Natural killer cell (primary cell): ENCODE results near the gene HSP90AA1. TPM values are rescaled to one million over a fixed set of nuclear protein-coding genes. Genes with fewer than 3 reads are reported as not detected.

Experiments used
- ATAC-seq, 3 donors: fragments of 150-1000 bp in 2 of 3; fragments of 200-7000 bp in 1 of 3; cut with Tn5 transposase; 1 replicate in 1 of 3; 2 replicates in 2 of 3; pipeline ENCODE4 v1.10.0; 2021; ENCODE audit warnings: mild to moderate bottlenecking in 2 of 3, moderate library complexity in 2 of 3
- DNase-seq, 2 donors: peaks; one replicate each; pipeline versions ENCODE4 v3.0.0 to v3.0.0-alpha.2; 2013 to 2021; ENCODE audit warnings: mixed read lengths in 1 of 2
- H3K27ac ChIP-seq: one replicate; pipeline ENCODE4 v1.5.1; 2013; ENCODE audit warnings: mild to moderate bottlenecking, low read length
- H3K27me3 ChIP-seq: one replicate; pipeline ENCODE4 v1.6.1; 2013; ENCODE audit warnings: low read length; ENCODE audit not compliant: control insufficient read depth, insufficient read depth
- H3K36me3 ChIP-seq: one replicate; pipeline ENCODE4 v1.6.1; 2013; ENCODE audit warnings: low read length; ENCODE audit not compliant: control insufficient read depth, insufficient read depth
- H3K4me1 ChIP-seq: one replicate; pipeline ENCODE4 v1.6.1; 2013; ENCODE audit warnings: low read length; ENCODE audit not compliant: control insufficient read depth, insufficient read depth
- H3K4me3 ChIP-seq: one replicate; pipeline ENCODE4 v1.5.1; 2013; ENCODE audit warnings: low read length
- H3K9me3 ChIP-seq: one replicate; pipeline ENCODE4 v1.6.1; 2013; ENCODE audit warnings: low read length; ENCODE audit not compliant: control insufficient read depth, insufficient read depth
- H3K27ac Mint-ChIP-seq, 2 donors: one replicate each; pipeline ENCODE4 v1.8.0; 2022; ENCODE audit warnings: mild to moderate bottlenecking in 2 of 2, mixed read lengths in 2 of 2, moderate library complexity in 1 of 2
- H3K27me3 Mint-ChIP-seq, 2 donors: one replicate each; pipeline ENCODE4 v1.8.0; 2022; ENCODE audit warnings: low read depth in 2 of 2, mixed read lengths in 2 of 2
- H3K36me3 Mint-ChIP-seq: one replicate; pipeline ENCODE4 v1.8.0; 2022; ENCODE audit warnings: mixed read lengths
- H3K4me1 Mint-ChIP-seq, 2 donors: one replicate each; pipeline ENCODE4 v1.8.0; 2022; ENCODE audit warnings: mixed read lengths in 2 of 2
- H3K4me3 Mint-ChIP-seq: one replicate; pipeline ENCODE4 v1.8.0; 2022; ENCODE audit warnings: mild to moderate bottlenecking, moderate library complexity, mixed read lengths
- H3K9me3 Mint-ChIP-seq, 2 donors: one replicate each; pipeline ENCODE4 v1.8.0; 2022; ENCODE audit warnings: mixed read lengths in 2 of 2
- CTCF ChIP-seq: fragments of 200-600 bp; IDR thresholded peaks from one replicate; pipeline ENCODE4 v1.8.0; 2022; ENCODE audit warnings: antibody characterized with exemption
- WGBS: methylation state at CpG from one replicate; pipeline ENCODE4 v1.1.7; 2013; ENCODE audit warnings: missing lambda C conversion rate; ENCODE audit not compliant: insufficient coverage; 5-methylcytosine and 5-hydroxymethylcytosine counted together
- intact Hi-C: fragments of 100-400 bp; cut with micrococcal nuclease; formaldehyde crosslinking; loops from one replicate; pipeline ENCODE4 v1.14.2; 2022
- total RNA-seq, 4 donors: library from RNA; stranded (reverse); fragments of 120-200 nt in 1 of 4; gene quantifications; one replicate each; pipeline versions ENCODE4 v1.2.3 to v1.2.4, GENCODE V29; 2013 to 2022

The HSP90AA1 gene
- total RNA-seq, 3 donors from 2014 or later (not counting 1 experiment from before 2014, with no cell fraction given) = 470 to 665 (median 663) TPM

GRCh38 chr14:102096569-102097188 is 9.8 kb upstream of the HSP90AA1 start:
- Histone ChIP-seq H3K27ac (no peak overlapping the region), H3K4me1 (peaks cover 3% of the 10 kb centered on the region), H3K27me3 (no peaks in the 10 kb centered on the region), H3K9me3 (no peaks in the 10 kb centered on the region), H3K4me3 (no peak overlapping the region), H3K36me3 (no peaks in the 10 kb centered on the region)
- Mint-ChIP-seq H3K27ac (no peak overlapping the region), H3K4me3 (no peak overlapping the region), H3K36me3 (no peaks in the 10 kb centered on the region), H3K27me3 (peaks cover 4 to 6% of the 10 kb centered on the region in 2 donors), H3K4me1 (peaks cover 5 to 6% of the 10 kb centered on the region in 2 donors), H3K9me3 (no peaks in the 10 kb centered on the region)
- peak; percentile 50 to 83 (median 82) for ATAC-seq
- peak; percentile 89 for TF ChIP-seq CTCF
- 29% methylated on average over 9 of the region's 12 CpGs for WGBS
- intact Hi-C loops = loop anchor here (1.0 to 2.0 kb wide), 3 partner anchors 33 to 390 kb away; no protein-coding TSS in a partner anchor
- peak; percentile 67 to 81 for DNase-seq

- H3K36me3 ChIP-seq = no peaks in the 10 kb centered on the region
- 83% methylated on average over 8 of the region's 8 CpGs for WGBS
Measured at GRCh38 chr14:102095871-102096568, 9.2 kb upstream of the HSP90AA1 start.

GRCh38 chr14:102095231-102095870 is 8.5 kb upstream of the HSP90AA1 start:
- Histone ChIP-seq H3K27ac (no peak overlapping the region), H3K4me1 (peaks cover 3% of the 10 kb centered on the region), H3K27me3 (no peaks in the 10 kb centered on the region), H3K4me3 (no peak overlapping the region), H3K36me3 (no peaks in the 10 kb centered on the region), H3K9me3 (no peaks in the 10 kb centered on the region)
- H3K27ac Mint-ChIP-seq = no peak overlapping the region
- intact Hi-C loops = no loop called here
- 81% methylated on average over 5 of the region's 6 CpGs for WGBS
- no peak for ATAC-seq
- H3K27me3 Mint-ChIP-seq = peaks cover 4 to 6% of the 10 kb centered on the region in 2 donors
- H3K9me3 Mint-ChIP-seq = no peaks in the 10 kb centered on the region
- no peak for TF ChIP-seq CTCF
- no peaks in the 10 kb centered on the region for H3K36me3 Mint-ChIP-seq
- DNase-seq = no peak
- no peak overlapping the region for H3K4me3 Mint-ChIP-seq
- peaks cover 5 to 8% of the 10 kb centered on the region in 2 donors for H3K4me1 Mint-ChIP-seq

More at GRCh38 chr14:102095871-102096568, 9.2 kb upstream of the HSP90AA1 start:
- intact Hi-C loops = loop anchor here (1.0 to 2.0 kb wide), 3 partner anchors 33 to 389 kb away; no protein-coding TSS in a partner anchor
- H3K9me3 ChIP-seq = no peaks in the 10 kb centered on the region
- no peak overlapping the region for H3K27ac Mint-ChIP-seq
- peaks cover 3% of the 10 kb centered on the region for H3K4me1 ChIP-seq
- H3K9me3 Mint-ChIP-seq = no peaks in the 10 kb centered on the region
- peak in 2 of 3 donors; percentile 7 to 24 for ATAC-seq
- H3K27me3 ChIP-seq = no peaks in the 10 kb centered on the region
- H3K27me3 Mint-ChIP-seq = peaks cover 4 to 6% of the 10 kb centered on the region in 2 donors
- H3K4me1 Mint-ChIP-seq = peaks cover 5 to 6% of the 10 kb centered on the region in 2 donors
- no peak overlapping the region for H3K4me3 Mint-ChIP-seq
- H3K27ac ChIP-seq = no peak overlapping the region
- no peaks in the 10 kb centered on the region for H3K36me3 Mint-ChIP-seq
- no peak overlapping the region for H3K4me3 ChIP-seq
- TF ChIP-seq CTCF = no peak
- DNase-seq = no peak
